Fibroblast of lung (primary cell): Measurements from ENCODE around the gene ZFYVE27.

ENCODE experiments used
- CTCF ChIP-seq, 2 donors: IDR thresholded peaks in 1 of 2; conservative IDR thresholded peaks in 1 of 2; 1 replicate in 1 of 2; 2 replicates in 1 of 2; pipeline ENCODE4 v1.5.1; 2011 to 2012; ENCODE audit warnings: low read length in 2 of 2, control low read depth in 1 of 2, inconsistent platforms in 1 of 2, low read depth in 1 of 2, mild to moderate bottlenecking in 1 of 2
- EZH2 ChIP-seq: IDR thresholded peaks from 2 replicates; pipeline ENCODE4 v1.5.1; 2012; ENCODE audit warnings: low read length, control low read depth, mild to moderate bottlenecking; ENCODE audit errors: missing control alignments

- TF ChIP-seq CTCF (conservative IDR thresholded peaks at IDR 0.05 in 1 of 2, IDR thresholded peaks at IDR 0.05 in 1 of 2; ENCODE audit: low read depth in 1 of 2, low read length in 2 of 2) (no peak), EZH2 (no peak)
These were observed 62.2 kb downstream of the ZFYVE27 start for GRCh38 chr10:97798958-97799610.
